HFF-Myc (cell line): ENCODE data around the gene MR1.

Experiments
- DNase-seq: peaks from one replicate; pipeline ENCODE4 v3.0.0-alpha.2; 2011; ENCODE audit warnings: low read depth; ENCODE audit errors: extremely low read depth
- H3K4me3 ChIP-seq: replicated peaks from 2 replicates; pipeline ENCODE4 v1.5.1; 2011; ENCODE audit warnings: low read depth, mild to moderate bottlenecking, control low read depth, low read length
- TF ChIP-seq, protein P1 (sequence below): IDR thresholded peaks from 2 replicates; pipeline ENCODE4 v1.5.1; 2012; ENCODE audit warnings: mild to moderate bottlenecking, low read depth, low read length, control low read depth; ENCODE audit errors: missing control alignments

MR1 gene

DNA sequence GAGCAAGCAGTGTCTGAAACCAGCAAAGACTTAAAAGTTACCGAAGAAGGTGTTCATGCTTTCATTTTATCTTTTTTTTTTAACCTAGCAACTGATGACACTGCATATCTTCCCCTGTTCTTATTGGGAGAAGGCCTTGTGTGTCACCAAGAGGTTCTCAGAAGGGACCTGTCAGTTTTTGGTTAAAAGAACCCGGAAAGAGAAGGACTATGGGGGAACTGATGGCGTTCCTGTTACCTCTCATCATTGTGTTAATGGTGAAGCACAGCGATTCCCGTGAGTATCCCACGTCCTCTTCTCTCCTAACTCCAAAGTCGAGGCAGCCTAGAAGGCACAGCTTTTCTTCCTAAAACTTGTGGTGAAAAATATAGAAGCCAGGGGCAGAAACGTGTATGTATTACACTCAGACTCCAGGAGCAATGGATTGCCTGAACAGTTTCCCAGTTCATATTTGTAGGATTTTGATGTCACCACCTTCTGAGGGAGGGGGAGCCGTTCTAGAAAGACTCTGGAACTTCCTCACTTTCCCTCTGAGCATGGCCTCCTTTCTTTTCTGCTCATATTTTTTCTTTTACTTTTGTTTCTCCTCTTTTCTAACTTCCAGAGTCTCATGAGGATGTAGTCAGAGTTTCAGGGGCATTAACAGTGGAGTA, at the start of gene MR1:
Gene MR1, plus strand, starts transcription at position 185 of the 653 bp plus-strand sequence. Its CDS starts 25 bp downstream, at position 210.
- DNase-seq = no peak
- TF ChIP-seq, protein P1, sequence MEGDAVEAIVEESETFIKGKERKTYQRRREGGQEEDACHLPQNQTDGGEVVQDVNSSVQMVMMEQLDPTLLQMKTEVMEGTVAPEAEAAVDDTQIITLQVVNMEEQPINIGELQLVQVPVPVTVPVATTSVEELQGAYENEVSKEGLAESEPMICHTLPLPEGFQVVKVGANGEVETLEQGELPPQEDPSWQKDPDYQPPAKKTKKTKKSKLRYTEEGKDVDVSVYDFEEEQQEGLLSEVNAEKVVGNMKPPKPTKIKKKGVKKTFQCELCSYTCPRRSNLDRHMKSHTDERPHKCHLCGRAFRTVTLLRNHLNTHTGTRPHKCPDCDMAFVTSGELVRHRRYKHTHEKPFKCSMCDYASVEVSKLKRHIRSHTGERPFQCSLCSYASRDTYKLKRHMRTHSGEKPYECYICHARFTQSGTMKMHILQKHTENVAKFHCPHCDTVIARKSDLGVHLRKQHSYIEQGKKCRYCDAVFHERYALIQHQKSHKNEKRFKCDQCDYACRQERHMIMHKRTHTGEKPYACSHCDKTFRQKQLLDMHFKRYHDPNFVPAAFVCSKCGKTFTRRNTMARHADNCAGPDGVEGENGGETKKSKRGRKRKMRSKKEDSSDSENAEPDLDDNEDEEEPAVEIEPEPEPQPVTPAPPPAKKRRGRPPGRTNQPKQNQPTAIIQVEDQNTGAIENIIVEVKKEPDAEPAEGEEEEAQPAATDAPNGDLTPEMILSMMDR = no peak

DNA sequence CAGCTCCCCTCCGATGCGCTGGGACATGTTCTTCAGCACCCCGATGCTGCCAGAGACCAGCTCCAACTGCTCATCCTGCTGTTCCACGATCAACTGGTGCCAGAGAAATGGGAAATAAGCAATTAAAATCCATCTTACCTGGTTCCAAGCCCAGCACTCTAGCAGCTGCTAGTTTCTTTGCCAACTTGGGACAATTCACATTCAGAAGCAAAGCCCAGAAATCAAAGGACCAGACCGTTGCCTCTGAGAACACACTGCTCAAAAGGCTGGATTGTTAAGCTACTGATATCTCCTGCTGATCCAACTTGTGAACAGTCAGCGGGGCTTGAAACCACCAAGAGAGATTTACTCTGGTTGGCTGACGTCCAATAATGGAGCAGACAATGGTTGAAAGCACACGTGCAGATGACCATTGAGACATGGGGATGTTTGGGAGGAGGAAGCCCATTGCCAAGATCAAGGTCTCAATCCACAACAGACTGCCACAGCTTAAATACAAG, 45.5 kb upstream of the MR1 start:
- H3K4me3 ChIP-seq = no peak overlapping the region
- TF ChIP-seq, protein P1 = no peak
- no peak for DNase-seq

More for the DNA sequence above, at the start of gene MR1:
- H3K4me3 ChIP-seq = peak within 1 kb of the TSS; percentile 34

DNA sequence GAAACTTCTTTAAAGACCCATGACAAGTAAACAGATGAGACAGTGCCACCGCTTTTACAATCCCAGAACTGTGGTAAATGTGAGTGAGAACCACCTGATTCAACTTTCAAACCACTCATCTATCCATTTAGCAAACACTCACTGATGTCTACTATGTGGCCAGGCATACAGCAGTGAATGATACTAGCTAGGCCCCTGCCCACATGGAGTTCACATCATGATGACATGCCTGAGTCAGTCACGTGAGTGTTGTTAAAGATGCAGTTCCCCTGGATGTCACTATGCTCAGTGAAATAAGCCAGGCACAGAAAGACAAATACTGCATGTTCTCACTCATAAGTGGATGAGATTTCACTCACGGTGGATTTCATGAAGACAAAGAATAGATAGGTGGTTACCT, 39.5 kb upstream of the MR1 start:
- no peak for DNase-seq
- TF ChIP-seq, protein P1 = no peak
- H3K4me3 ChIP-seq = no peak overlapping the region

DNA sequence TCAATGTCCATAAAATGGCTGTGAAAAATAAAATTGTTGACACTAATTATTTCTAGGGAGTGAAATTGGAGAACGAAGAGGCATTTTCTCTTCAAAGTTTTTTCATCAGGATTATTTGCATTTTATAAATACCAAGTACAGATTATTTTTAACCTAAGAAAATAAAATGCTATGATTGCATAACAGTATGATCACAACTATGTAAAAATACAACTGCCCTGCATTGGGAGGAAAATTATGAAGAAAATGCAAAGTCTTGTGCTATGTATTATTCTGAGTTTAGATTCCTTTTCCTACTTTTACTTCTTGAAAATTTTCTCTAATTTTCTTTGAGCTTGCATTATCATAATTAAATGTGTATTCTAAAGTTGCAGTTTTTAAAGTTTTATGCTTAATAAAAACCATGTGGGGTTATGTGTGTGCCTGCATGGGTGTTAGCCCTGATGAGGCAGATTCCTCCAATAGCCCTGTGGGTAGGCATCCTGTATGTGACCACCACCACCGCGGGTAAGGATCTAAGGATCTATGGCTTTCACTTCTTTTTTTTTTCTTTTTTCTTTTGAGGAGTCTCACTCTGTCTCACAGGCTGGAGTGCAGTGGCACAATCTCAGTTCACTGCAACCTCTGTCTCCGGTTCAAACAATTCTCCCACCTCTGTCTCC, 35.8 kb upstream of the MR1 start:
- no peak overlapping the region for H3K4me3 ChIP-seq
- no peak for DNase-seq
- TF ChIP-seq, protein P1 = no peak

DNA sequence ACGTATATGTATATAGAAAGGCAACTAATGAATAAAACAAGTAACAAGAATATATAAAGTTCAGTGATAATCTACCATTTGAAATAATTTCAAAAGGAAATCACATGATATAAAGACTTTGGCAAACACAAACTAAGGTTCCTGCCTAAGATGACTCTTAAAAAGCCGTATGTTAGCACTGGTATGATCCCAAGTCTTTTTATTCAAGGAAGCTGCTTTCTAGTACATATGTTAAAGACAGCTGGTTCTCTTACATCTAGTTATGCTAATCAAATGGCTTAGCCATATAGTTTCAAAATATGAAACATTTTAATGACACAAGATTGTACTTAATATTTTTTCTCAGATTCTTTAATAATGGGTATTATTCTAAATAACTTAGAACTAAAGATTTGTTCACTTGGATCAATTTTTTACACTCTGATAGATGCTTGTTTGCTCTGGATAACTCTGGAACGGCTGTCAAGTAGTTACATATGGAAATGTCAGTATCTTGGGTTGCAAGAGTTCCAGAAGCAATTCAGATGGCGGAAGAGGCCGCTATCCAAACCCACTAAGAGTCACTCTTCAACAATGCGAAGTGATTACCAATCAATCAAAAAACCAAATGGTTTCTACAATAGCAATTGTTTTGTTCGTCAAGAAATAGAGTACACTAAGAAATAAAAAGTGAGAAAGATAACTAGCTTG, 32.5 kb upstream of the MR1 start:
- no peak for DNase-seq
- TF ChIP-seq, protein P1 = no peak
- no peak overlapping the region for H3K4me3 ChIP-seq

DNA sequence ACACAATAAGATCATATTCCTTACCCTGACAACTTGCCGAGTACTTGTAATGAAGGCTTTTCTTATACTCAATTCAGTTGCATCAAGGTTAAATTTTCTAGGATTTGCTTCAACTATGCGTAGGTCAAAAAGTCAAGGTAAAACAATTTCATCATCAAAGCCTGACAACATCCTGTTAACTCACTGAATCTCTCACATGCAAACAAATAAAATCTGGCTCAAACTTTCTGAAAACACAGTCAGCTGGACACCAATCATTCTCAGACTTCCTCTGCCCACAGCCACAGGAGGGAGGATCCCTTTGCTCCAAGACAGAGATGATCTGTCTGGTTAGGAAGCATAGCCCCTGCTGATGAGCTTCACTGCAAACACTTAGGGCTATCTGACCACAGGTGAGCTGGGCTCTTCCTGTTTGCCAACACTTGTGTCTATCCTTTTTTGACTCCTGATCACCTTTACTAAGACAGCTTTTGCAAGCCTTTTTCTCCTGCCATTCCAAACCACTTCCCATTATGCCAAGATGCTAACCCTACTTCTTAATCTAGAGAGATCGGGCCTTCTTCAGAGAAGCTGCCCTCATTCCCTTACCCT, 31.1 kb upstream of the MR1 start:
- H3K4me3 ChIP-seq = no peak overlapping the region
- TF ChIP-seq, protein P1 = no peak
- no peak for DNase-seq
